ENCODE results near the gene DEAF1.

GRCh38 chr11:614623-615503 is 80.2 kb downstream of the DEAF1 start:
- TF ChIP-seq CTCF (IDR thresholded peaks at IDR 0.05; ENCODE audit: insufficient read depth, low read length): no peak
- TF ChIP-seq REST (IDR thresholded peaks at IDR 0.05; ENCODE audit: insufficient replicate concordance, low read depth): no peak
- no peak for TF ChIP-seq POLR2AphosphoS5 (IDR thresholded peaks at IDR 0.05; ENCODE audit: low read depth)
- no peak for TF ChIP-seq SPI1 (IDR thresholded peaks at IDR 0.05; ENCODE audit: borderline replicate concordance, low read depth)
